ENCODE results near the gene GNAZ.

Gene GNAZ

GRCh38 chr22:23161029-23161428 is 90.7 kb downstream of the GNAZ start:
- no peak for FAIRE-seq

DNA sequence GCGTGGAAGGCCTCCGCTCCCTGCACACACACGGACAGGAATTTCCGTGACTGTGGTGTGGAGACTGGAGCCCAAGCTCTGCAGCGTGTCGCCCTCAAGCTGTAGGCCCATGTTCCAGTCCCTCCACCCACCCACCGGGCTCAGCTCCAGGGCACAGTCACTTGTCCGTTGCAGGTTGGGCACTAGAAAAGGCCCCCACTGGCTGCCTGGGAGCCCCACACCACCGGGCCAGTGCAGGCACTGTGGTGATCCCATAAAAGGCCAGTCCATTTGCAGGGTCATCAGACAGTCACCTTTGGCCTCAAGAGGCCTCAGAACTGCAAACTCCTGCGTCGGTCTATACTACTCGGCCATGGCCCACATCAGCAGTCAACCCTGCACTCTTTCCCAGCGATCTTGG is 91.3 kb downstream of the GNAZ start:
- no peak for FAIRE-seq

DNA sequence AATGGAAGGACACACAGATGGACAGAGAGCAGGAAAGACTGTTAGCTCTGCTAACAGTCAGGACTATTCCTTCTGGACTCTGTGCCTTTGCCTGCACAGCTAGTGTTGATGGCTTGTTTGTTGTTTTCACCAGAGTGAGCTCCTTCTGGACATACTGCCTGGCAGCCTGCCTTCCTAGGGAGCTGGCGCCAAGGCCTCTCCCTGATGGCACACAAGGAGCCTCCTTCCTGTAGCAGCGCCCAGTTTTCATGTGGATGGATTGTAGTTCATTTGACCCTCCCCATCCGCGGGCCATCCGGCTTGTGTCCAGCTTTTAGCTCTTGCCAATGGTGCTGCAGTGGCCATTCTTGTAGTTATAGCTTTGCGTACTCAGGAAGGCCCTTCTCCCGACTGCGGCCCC is 93.3 kb downstream of the GNAZ start:
- FAIRE-seq: no peak

DNA sequence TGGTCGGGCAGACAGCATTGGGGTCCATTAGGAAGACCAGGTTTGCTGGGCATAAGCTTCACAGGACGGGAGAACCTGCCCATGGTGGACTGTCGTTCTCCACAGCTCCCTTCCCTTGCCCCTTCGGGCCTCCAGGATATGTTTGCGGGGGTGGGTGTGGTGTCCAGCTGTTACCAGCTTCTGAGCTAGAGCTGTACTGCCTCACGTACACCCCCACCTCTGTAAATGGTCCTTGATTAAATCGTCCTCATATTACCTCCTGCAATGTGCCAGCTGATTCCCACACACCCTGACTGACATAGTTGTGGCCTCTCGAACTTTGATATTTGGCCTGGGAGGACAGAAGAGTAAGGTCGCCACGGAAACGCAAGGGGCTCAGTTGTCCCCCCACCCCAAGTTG is 93.8 kb downstream of the GNAZ start:
- FAIRE-seq: no peak

DNA sequence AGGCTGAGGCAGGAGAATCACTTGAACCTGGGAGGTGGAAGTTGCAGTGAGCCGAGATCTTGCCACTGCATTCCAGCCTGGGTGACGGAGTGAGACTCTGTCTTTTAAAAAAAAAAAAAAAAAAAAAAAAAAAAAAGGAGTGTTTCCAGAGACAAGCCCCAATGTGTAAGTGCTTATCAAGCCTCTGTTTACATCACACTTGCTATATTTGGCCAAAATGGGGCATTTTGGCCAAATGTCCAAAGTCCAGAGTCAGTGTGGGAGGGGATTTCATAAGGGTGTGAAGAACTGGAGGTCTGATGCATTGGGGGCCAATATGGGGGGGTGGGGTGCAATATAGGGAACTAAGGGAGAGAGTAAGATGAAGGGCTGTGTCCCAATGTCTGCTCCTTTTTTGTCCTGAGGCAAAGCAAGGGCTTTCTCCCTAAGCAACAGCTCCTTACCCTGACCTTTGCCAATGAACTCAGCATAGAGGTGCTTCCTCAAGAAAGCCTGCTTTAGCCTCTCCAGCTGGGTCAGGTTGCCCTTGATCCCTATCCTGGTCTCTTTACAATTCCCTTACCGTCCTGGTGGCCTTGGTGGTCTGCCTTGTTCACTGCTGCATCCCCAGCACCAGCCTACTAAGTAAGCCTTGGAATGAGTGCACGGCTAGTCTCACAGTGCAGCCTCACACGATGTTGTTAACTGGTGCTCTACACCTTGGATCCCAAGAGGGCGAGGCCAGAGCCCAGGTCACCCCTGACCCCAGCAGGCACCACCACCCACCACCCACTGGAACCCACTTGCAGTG is 95.9 kb downstream of the GNAZ start:
- FAIRE-seq: no peak

GRCh38 chr22:23166841-23167616 is 96.7 kb downstream of the GNAZ start:
- FAIRE-seq: no peak

DNA sequence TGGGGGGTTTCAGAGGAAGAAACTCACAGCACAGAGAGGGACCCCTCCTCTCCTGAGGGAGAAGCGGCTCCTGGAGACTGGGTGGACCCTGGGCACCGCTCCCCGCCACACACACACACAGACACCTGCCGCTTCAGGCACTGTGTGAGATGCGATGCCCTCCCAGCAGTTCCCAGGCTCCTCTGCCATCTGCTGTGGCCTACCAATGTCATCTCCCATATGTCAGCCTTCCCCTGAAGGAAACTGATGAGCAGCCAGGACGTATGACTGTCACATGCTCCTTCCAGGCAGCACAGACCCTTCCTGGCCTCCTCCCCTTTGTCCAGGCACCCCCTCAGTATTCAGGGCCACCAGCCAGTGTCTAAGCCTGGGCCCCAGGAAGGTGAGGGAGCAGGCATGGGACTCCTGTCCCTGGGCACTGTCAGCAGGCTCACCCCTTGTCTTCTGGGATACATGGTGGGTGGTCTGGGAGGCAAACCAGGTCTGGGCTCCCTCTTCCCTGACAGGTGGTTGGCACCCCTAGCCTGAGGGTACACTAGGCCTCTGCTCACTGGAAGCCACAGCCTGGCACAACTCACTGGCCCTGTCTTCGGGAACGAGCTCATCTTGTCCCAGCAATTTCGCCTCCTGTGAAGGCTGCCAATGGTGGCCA is 98.2 kb downstream of the GNAZ start:
- no peak for FAIRE-seq

DNA sequence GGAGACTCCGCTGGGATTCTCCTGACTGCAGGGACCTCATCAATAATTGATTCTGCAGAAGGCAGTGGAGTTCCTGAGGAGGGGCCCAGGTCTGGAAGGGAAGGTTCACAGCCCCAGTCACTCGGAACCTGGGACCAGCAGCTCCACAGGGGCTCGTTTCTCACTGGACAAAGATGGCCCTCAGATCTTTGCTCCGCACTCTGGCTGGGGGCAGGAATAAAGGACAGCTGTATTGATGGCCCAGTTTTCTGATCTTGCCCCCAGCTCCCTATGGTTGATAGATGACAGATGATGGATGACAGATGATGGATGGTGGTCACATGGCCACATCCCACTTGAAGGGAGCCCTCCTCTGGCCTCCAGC is 98.7 kb downstream of the GNAZ start:
- no peak for FAIRE-seq
